ENCODE measurements around the gene APMAP.
"Not testable (repeated sequence)": the region's sequence is repeated elsewhere in the genome, so short reads cannot be mapped to it uniquely, and the experiment has no call there.

The APMAP gene

DNA sequence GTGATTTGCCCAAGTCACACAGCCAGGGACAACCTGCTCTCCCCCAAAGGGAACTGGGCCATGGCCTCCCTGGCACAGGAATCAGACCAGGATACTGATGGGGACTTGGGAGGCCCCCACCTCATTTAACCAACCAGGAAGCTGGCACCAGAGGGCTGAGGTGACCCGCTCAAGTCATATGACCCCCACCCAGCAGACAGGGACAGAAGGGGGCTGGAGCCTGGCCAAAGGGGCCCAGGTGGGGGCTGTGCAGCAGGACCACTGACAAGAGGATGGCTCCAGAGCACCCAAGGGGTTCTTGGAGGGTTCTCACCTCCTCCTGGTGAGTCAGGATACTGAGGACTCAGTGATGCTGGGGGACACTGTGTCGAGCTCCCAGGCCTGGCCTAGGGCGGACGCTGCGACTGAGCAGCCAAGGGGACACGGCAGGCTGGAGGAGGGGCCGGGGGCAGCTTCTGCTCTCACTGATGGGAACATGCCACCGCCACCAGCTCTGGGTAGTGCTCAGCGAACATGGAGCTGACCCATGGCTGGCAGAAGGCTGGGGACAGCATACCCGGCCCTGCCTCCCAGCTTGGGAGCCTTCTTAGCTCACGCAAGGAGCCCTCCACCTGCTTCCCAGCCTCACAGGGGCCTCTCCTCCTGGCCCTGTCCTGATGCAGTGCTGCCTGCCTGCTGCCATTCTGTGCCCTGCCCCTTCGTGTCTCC is 42.3 kb downstream of the APMAP start:
- no peak for DNase-seq

DNA sequence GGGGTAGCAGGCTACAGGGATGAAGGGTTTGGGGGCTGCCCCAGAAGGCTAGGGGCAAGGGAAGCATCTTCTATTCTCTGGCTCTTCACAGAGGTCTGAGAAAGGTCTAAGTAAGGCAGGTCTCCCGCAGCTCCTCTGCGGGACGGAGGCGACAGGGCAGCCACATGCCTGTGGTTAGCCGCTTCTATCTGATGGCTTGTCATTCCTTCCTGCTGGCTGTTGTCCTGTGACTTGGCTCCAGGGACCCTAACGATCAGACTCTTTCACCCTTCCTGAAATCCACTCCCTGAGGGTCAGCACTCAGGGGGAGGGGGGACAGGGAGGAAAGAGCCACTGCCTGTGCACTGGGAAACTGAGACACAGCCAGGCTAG is 42.8 kb downstream of the APMAP start:
- DNase-seq: peak; percentile 82

DNA sequence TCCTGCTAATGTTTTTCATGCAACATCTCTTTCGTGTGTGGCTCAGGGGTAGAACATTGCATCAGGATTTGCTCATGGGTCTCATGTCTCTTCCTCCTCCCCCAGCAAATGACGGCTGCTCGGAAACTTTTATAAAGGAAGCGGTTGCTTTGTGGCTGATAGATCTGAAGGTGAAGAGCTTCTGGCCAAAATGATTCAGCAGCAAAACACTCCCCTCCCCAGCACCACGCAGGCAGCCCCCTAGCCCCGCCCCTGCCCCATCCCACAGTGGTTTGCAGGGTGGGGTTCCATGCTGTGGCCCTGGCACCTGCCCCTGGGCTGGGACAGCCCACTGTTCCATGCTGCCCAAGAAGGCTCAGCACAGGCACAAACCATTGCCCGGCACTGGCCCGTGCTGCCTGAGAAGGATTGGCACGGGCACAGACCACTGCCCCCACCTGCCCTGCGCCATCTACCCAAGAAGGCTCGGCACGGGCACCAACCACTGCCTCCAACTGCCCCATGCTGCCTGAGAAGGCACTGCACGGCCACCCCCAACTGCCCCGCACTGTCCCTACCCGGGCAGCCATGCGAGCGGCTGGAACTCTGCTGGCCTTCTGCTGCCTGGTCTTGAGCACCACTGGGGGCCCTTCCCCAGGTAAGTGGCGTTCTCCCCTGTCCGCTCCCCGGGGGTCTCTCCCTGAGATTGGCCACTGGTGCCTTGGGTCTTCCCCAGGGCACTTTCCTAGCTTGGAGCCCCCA is 43.4 kb downstream of the APMAP start, which contains the start of gene CST7:
Gene CST7, plus strand, starts transcription at position 331 of the 741 bp plus-strand sequence. Its CDS starts 237 bp downstream, at position 568.
- peak; percentile 96 for DNase-seq

DNA sequence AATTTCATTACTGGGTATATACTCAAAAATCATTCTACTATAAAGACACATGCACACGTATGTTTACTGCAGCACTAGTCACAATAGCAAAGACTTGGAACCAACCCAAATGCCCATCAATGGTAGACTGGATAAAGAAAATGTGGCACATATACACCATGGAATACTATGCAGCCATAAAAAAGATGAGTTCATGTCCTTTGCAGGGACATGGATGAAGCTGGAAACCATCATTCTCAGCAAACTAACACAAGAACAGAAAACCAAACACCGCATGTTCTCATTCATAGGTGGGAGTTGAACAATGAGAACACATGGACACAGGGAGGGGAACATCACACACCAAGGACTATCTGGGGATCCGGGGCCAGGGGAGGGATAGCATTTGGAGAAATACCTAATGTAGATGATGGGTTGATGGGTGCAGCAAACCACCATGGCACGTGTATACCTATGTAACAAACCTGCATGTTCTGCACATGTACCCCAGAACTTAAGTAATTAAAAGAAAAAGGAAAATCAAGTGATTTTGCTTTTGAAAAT is 44.1 kb downstream of the APMAP start:
- DNase-seq: not testable (repeated sequence)

DNA sequence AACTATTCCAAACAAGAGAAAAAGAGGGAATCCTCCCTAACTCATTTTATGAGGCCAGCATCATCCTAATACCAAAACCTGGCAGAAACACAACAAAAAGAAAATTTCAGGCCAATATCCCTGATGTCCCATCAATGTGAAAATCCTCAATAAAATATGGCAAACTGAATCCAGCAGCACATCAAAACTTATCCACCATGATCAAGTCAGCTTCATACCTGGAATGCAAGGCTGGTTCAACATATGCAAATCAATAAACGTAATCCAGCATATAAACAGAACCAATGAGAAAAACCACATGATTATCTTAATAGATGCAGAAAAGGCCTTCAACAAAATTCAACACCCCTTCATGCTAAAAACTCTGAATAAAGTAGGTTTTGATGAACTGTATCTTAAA is 46.2 kb downstream of the APMAP start:
- DNase-seq: not testable (repeated sequence)

DNA sequence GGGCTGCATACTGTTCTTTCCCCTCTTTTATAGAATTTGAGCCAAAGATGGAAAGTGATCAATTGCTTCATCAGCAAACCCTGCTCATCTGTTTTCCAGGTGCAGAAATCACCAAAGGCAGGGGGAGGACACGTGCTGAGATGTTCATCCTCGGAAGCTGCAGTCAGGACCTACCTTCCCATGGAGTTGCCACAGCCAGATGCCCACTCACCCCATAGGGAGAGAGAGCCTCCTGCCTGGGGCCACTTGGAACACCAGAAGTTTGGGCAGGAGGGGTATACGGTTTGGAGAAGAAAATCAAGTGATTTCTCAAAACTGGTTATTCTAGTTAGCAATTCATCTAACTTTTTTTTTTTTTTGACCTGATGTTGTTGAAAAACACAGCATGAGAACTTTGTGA is 48.8 kb downstream of the APMAP start:
- DNase-seq: no peak

DNA sequence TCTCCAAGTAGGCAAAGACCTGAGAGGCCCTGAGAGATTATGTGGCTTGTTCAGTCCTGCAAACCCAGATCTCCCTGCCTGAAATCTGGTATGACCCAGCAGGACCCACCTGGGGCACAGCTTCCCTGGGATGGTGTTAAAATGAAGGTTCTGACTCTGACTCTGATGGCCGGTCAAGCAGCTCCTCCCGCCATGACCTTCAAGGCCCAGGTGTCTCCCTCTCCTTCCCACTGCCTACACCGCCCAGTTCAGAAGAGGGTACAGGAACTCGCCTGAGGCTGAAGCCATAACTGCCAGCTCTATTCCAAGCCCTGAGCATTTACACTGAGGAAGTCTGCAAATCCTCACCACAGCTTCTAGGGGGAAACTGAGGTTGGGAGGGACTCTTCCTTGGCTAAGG is 49.4 kb downstream of the APMAP start:
- DNase-seq: no peak

DNA sequence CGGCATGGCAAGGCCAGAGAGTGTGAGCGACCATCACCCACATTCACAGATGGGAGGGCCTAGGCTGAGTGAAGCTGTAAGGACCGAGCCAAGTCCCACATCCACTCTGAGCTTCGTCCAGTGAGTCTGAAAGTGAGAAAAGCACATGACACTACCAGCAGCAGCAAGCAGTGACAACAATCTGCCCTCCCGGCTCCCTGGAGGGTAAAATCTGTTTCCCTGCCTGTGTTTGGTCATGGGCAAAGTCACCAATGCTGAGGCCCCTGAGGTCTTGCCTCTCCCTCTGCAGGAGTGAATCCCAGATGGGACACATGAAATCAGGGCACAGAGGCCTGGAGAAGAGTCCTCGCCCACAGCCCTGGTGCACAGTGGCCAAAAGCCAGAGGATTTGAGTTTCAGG is 49.9 kb downstream of the APMAP start:
- no peak for DNase-seq

DNA sequence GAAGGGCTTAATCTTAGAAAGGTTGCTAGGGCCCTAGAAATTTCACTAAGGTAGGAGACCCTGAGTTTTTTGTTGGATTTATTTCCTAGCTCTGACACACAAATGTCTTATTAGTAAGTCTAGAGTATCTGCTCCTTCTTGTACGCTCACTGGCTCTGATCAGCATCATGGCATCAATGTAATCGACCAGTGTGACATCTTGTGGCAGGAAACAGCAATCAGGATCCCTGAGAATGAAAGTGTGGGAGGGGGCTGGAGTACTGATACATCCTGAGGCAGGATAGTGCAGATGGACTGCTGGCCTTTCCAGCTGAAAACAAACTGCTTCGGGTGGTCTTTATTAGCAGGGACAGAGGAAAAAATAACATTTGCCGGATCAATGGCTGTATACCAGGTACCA is 53.5 kb downstream of the APMAP start:
- DNase-seq: no peak

DNA sequence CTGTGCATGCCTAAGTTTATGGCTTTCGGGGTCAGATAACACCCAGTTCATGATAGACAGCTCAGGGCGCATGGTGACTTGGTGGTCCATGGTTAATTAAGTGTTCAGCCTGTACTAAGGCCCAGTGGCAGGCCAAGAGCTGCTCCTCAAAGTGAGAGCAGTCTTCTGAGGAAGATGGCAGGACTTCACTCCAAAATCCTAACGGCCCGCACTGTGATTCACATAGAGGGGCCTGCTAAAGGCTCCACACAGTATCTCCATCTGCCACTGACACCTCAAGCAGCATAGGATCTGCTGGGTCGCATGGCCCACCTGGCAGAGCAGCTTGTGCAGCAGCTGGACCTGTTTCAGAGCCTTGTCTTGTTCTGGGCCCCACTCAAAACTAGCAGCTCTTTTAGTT is 54.1 kb downstream of the APMAP start:
- DNase-seq: no peak

DNA sequence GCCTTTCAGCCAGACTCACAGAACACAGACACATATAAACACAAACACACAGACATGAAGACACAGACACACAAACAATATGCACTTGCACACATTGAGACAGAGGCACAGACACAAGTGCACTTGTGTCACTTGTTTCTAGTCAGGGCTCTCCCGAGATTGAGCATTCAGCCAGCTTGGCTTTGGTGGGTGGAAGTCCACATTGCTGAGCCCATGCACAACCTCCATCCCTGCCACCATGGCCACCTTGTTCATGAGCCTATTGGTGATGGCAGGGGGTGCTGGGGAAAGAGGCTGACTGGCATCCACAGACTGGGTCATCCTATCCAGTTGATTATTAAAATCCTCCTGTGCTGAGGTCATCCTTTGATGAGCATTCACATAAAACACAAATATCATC is 55.0 kb downstream of the APMAP start:
- DNase-seq: no peak

DNA sequence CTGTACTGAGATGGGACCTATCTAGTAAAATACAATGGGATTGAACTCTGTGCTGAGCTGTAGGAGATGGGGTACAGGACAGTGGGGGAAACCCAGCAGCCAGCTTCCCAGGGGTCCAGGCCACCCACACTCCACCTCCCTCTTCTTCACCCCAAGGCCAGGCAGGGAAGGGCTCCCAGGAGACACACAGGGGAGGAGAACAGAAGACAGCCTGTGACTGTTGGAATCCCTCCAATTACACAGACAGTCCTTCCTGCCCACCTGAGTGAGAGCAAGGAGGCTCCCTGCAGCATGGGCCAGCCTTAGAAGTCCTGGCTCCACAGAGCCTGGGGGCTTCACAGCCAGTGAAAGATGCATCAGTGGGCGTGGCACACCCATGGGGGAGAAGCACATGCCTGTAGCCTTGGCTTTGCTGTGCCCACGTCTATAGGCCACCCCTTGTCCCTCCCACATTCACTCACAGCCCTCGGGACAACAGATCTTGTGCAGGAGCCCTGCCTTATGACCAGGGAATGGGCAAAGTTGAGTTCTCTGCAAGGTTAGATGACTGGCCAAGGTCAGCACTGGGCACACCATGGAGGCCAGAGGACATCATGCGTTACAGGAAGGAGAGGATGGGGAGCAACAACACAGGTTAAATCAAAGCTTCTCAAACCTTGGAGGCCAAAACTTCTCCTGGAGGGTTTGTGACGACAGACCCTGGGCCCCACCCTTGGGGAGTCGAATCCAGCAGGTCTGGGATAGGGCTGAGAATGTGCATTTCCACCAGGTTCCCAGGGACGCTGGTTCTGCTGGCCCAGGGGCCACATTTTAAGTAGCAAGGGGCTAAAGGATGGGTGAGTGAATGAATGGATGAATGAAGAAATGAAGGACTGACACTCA is 55.8 kb downstream of the APMAP start:
- DNase-seq: no peak

DNA sequence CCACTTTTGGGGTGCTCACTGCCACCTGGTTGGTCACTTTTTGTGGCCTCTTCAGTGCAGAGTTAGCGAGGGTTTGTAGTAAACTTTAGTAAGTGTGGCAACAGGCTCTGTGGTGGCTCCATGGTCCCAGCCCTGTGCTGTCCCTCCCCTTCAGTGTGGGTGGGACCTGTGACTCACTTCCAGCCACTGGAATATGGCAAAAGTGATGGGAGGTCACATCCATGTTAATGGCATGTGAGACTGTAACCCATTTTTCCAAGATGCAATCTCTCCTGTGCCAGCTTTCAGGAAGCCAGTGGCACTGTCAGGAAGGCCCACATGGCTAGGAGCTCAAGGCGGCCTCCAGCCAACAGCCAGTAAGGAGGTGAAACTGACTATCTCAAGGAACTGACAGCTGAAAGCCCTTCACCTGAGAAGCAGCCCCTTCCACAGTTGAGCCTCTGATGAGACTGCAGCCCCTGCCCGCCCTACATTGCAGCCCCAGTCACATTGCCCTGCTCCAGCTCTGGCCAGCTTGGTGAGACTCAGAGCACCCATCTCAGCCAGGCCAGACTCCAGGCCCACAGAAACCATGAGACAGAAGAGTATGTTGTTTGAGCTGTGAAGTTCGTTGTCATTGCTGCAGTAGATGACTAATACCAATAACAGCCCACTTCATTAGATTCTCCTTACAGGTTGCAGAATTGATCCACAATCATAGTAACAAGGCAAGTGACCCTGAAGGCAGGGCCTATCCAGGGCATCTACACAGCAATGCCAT is 56.6 kb downstream of the APMAP start:
- DNase-seq: no peak

DNA sequence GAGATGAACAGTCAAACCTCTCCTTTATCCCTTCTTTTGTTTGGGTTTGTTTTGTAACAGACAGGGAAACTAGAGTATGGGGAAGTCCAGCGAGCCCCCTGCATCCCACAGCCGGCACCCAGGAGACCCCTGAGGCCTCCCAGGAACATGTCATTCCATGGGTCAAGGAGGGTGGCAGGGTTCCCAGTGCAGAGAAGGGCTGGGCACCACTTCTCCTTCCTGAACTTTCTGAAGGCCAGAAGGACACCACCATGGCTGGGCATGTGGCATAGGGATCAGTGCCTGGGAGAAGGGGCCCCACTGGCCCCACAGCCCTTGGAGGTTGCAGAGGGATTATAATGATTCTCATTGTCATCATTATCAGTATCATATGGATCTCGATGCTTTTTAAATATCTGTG is 57.4 kb downstream of the APMAP start:
- no peak for DNase-seq

DNA sequence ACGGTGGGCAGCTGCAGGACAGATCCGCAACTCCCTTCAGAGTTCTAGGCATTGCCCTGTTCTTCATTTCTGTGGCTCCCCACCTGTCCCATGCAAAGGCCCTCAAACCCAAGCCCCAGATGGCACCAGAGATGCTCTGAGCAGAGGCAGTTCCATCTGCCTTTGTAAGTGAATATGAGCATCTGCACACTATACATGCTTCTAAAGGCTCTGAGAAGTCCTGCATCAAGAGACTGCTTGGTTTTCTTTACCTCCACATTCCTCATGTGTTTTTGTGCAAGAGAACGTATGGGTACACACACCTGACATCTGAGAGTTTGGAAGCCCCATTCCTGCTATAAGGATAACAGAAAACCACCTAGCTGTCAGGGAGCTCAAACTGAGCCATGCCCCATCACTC is 57.8 kb downstream of the APMAP start:
- no peak for DNase-seq

DNA sequence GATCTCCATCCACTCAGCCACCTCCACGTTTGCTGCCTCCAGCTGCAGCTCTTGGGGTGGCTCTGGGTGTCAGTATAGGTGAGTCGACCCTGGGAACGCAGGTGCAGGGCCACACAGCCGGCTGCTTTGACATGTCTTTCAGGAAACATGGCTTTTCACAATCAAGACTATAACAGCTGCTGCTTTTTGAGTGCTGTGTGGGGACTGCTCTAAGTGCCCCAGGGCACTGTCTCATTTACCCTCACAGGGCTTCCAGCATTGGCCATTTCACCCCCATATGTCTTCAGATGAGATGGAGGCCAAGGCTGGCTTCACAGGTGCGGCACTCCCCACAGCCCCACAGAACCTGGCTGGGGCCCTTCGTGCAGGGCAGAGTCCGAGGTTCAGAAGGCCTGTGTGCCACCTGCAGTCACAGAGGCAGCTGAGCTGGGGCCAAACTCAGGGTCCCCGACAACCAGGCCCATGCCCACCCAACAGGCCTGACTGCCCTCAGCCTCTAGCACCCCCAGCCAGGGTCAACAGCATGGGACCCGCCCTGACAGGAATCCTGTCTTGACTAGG is 58.4 kb downstream of the APMAP start:
- no peak for DNase-seq

DNA sequence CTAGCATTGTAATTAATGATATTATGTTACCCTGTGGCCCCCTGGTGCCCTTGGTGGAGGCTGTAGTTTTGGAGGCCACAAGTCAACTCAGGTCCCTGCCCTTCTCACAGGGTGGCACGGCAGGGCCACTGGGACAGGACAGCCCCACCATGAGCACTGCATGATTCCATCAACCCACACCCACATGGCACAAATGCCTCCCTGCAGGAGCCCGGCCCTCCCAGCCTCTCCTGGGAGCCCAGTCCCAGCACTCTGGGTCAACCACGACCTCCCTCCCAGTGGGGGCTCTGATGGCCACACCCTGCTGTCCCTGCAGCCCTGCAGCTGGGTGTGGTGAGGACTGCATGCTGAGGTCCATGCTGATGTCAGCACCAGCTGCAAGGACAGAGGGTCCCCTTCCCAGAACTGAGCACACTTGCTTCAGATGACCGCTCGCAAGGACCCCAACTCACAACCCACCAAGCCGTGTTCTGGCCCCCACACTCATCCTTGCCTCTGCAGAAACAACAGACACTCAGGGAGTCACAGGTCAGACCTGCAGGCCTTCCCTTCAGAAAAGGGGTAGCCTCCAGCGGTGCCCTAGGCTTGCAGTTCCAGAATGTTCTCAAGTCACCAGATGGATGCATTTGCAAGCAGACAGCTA is 59.2 kb downstream of the APMAP start:
- no peak for DNase-seq

DNA sequence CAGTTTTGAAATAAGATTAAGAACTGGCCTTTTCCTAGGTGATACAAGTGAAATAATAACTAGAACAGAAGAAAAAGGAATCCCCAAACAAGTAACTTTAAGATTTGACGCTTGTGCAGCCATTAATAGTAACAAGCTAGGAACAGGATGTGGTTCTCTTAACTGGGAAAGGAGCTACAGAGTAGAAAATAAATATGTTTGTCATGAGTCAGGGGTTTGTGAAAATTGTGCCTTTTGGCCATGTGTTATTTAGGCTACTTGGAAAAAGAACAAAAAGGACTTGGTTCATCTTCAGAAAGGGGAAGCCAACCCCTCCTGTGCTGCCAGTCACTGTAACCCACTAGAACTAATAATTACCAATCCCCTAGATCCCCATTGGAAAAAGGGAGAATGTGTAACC is 60.7 kb downstream of the APMAP start:
- peak; percentile 40 for DNase-seq

DNA sequence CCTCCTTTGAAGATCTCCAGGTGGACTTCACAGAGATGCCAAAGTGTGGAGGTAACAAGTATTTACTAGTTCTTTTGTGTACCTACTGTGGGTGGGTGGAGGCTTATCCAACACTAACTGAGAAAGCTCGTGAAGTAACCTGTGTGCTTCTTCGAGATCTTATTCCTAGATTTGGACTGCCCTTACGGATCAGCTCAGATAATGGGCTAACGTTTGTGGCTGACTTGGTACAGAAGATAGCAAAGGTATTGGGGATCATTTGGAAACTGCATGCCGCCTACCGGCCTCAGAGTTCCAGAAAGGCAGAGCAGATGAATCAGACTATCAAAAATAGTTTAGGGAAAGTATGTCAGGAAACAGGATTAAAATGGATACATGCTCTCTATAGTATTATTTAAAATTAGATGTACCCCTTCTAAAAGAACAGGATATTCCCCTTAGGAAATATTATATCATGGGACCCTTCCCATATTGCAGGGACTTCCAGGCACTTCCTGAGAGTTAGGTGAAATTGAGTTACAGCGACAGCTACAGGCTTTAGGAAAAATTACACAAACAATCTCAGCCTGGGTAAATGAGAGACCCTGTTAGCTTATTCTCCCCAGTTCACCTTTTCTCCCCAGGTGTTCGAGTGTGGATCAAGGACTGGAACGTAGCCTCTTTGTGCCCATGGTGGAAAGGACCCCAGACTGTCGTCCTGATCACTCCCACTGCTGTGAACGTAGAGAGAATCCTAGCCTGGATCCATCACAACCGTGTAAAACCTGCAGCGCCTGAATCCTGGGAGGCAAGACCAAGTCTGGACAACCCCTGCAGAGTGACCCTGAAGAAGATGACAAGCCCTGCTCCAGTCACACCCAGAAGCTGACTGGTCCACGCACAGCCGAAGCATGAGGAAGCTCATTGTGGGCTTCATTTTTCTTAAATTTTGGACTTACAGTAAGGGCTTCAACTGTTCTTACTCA is 61.5 kb downstream of the APMAP start:
- DNase-seq: not testable (repeated sequence)
